ENCODE data around the gene NKD1.

Gene NKD1

DNA sequence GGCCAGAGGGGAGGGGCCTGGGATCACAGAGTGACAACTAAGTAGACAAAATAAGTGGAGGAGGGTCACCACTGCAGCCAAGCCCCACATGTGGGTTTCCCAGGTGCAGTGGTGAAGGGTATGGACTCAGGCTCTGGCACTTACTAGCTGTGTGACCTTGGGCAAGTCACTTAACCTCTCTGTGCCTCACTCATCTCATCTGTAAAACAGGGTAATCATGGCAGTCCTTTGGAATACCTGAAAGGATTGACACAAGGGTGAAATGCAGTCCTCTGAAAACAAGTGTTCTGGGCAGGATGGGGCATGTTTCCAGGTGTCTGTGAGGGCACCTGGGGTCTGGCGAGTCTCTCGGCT is 55.8 kb downstream of the NKD1 start:
- POLR2A ChIA-PET: no interaction called here
- CTCF ChIA-PET: interaction anchor here (1.0 kb wide), 2 partner anchors 10 to 61 kb away, joined by 4 to 5 read pairs; no protein-coding TSS in a partner anchor
- no peak for DNase-seq
- Histone ChIP-seq H3K4me3 (ENCODE audit: control insufficient read depth in 1 of 7, extremely low read depth in 1 of 7, insufficient read depth in 4 of 7, low read depth in 2 of 7, low read length in 6 of 7) (no peak overlapping the region), H3K27ac (ENCODE audit: insufficient read depth in 1 of 2, low read depth in 1 of 2, low read length in 2 of 2, poor library complexity in 1 of 2, severe bottlenecking in 2 of 2) (no peak overlapping the region), H3K9me3 (ENCODE audit: control extremely low read depth in 1 of 5, control insufficient read depth in 4 of 5, insufficient read depth in 2 of 5, low read depth in 1 of 5, low read length in 4 of 5) (no peaks in the 10 kb centered on the region), H3K36me3 (ENCODE audit: control insufficient read depth in 4 of 4, insufficient read depth in 4 of 4, low read length in 3 of 4) (no peaks in the 10 kb centered on the region), H3K27me3 (replicated peaks in 2 of 5; ENCODE audit: control insufficient read depth in 4 of 5, insufficient read depth in 5 of 5, low read length in 4 of 5) (no peaks in the 10 kb centered on the region), H3K4me1 (ENCODE audit: control extremely low read depth in 1 of 4, control insufficient read depth in 4 of 4, insufficient read depth in 4 of 4, low read length in 3 of 4) (peaks cover 0 to 8% (median 3%) of the 10 kb centered on the region in 4 experiments)
- WGBS (ENCODE audit: insufficient coverage): 80% methylated on average over 1 of the region's 2 CpGs

DNA sequence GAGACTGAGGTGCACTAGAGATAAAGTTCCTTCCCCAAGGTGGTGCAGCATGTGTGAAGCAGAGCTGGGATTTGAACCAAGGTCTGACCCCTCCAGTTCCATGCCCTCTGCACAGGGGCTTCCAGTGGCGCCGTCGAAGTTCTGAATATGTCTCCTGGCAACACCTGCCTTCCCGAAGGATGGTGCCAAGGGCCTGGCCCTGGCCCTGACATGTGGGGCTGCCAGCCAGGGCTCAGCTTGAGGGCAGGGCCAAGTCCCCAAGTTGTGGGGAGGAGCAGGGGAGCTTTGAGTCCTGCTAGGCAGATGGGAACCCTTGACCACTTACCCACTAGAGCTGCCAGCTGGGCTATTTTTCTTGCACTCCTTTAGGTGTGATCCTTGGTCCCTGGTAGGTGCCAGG is 56.4 kb downstream of the NKD1 start:
- ChIA-PET POLR2A (no interaction called here), CTCF (interaction anchor here (1.4 kb wide), 1 partner anchor 9 kb away, joined by 4 read pairs; no protein-coding TSS in a partner anchor)
- peaks cover 0 to 8% (median 3%) of the 10 kb centered on the region in 4 experiments for H3K4me1 ChIP-seq (ENCODE audit: control extremely low read depth in 1 of 4, control insufficient read depth in 4 of 4, insufficient read depth in 4 of 4, low read length in 3 of 4)
- no peaks in the 10 kb centered on the region for H3K9me3 ChIP-seq (ENCODE audit: control extremely low read depth in 1 of 5, control insufficient read depth in 4 of 5, insufficient read depth in 2 of 5, low read depth in 1 of 5, low read length in 4 of 5)
- no peak overlapping the region for H3K27ac ChIP-seq (ENCODE audit: insufficient read depth in 1 of 2, low read depth in 1 of 2, low read length in 2 of 2, poor library complexity in 1 of 2, severe bottlenecking in 2 of 2)
- H3K4me3 ChIP-seq (ENCODE audit: control insufficient read depth in 1 of 7, extremely low read depth in 1 of 7, insufficient read depth in 4 of 7, low read depth in 2 of 7, low read length in 6 of 7): no peak overlapping the region
- no peak for DNase-seq
- no peaks in the 10 kb centered on the region for H3K36me3 ChIP-seq (ENCODE audit: control insufficient read depth in 4 of 4, insufficient read depth in 4 of 4, low read length in 3 of 4)
- 93% methylated on average over 4 of the region's 4 CpGs for WGBS (ENCODE audit: insufficient coverage)
- no peaks in the 10 kb centered on the region for H3K27me3 ChIP-seq (replicated peaks in 2 of 5; ENCODE audit: control insufficient read depth in 4 of 5, insufficient read depth in 5 of 5, low read length in 4 of 5)

DNA sequence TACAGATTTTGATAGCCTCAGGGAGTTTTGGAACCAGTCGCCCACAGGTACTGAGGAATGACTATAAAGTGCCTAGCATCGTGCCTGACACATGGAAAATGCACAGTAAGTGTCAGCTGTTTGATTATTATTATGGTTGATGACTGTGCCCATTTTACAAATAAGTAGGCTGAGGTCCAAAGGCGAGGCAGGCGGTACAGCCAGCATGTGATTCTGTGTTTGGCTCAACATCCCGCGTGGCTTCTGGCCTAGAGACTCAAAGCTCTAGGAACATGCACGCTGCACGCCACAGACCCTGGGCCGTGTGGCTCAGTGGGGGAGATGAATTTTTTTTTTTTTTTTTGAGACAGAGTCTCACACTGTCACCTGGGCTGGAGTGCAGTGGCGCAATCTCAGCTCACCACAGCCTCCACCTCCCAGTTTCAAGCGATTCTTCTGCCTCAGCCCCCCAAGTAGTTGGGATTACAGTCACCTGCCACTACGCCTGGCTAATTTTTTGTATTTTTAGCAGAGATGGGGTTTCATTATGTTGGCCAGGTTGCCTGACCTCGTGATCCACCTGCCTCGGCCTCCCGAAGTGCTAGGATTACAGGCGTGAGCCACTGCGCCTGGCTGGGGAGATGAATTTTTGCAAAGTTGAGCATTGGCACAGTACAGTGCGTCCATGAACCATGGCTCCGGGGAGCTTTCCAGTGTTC is 57.7 kb downstream of the NKD1 start:
- Histone ChIP-seq H3K9me3 (ENCODE audit: control extremely low read depth in 1 of 5, control insufficient read depth in 4 of 5, insufficient read depth in 2 of 5, low read depth in 1 of 5, low read length in 4 of 5) (no peaks in the 10 kb centered on the region), H3K4me1 (ENCODE audit: control extremely low read depth in 1 of 4, control insufficient read depth in 4 of 4, insufficient read depth in 4 of 4, low read length in 3 of 4) (peaks cover 0 to 8% (median 3%) of the 10 kb centered on the region in 4 experiments), H3K27ac (ENCODE audit: insufficient read depth in 1 of 2, low read depth in 1 of 2, low read length in 2 of 2, poor library complexity in 1 of 2, severe bottlenecking in 2 of 2) (no peak overlapping the region), H3K36me3 (ENCODE audit: control insufficient read depth in 4 of 4, insufficient read depth in 4 of 4, low read length in 3 of 4) (no peaks in the 10 kb centered on the region), H3K27me3 (replicated peaks in 2 of 5; ENCODE audit: control insufficient read depth in 4 of 5, insufficient read depth in 5 of 5, low read length in 4 of 5) (no peaks in the 10 kb centered on the region), H3K4me3 (ENCODE audit: control insufficient read depth in 1 of 7, extremely low read depth in 1 of 7, insufficient read depth in 4 of 7, low read depth in 2 of 7, low read length in 6 of 7) (no peak overlapping the region)
- ChIA-PET CTCF (interaction anchor here (0.6 to 1.4 kb wide), 3 partner anchors 10 to 957 kb away, joined by 3 to 4 read pairs (median 3); no protein-coding TSS in a partner anchor), POLR2A (no interaction called here)
- WGBS (ENCODE audit: insufficient coverage): 96% methylated on average over 13 of the region's 19 CpGs
- DNase-seq: no peak

DNA sequence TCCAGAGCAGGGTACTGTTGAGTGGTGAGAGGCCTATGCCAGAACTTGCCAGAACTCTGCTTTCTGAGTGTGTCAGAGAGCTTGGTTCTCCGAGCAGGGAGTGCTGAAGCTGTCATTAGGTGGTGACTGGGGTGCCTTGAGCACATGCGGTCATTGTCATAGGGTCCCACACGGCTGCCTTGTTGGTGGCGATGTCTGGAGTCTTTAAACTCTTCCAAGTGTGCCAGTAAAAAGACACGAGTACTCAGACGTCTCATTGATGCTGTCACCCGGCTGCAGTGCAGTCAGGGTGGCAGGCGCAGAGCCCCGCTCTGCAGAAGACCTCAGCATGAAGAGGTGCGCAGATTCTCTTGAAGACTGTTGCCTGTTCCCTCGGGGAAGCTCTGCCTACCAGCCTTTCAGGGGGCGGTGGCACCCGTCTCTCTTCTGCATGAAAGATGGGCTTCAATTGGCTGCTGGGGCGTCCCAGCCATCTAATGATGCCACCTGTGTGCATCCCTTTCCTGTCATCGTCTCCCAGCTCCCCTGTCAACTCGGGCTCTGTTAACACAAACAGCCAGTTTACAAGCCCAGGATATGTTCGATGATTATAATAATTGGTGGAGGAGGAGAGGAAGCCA is 58.3 kb downstream of the NKD1 start:
- WGBS (ENCODE audit: insufficient coverage): 92% methylated on average over 16 of the region's 17 CpGs
- no peaks in the 10 kb centered on the region for H3K36me3 ChIP-seq (ENCODE audit: control insufficient read depth in 4 of 4, insufficient read depth in 4 of 4, low read length in 3 of 4)
- ChIA-PET POLR2A (interaction anchor here (0.8 kb wide), 1 partner anchor 14 kb away, joined by 3 read pairs; no protein-coding TSS in a partner anchor), CTCF (interaction anchor here (0.6 to 1.4 kb wide), 4 partner anchors 9 to 958 kb away, joined by 3 to 4 read pairs (median 3); no protein-coding TSS in a partner anchor)
- no peak for DNase-seq
- H3K27me3 ChIP-seq (replicated peaks in 2 of 5; ENCODE audit: control insufficient read depth in 4 of 5, insufficient read depth in 5 of 5, low read length in 4 of 5): no peaks in the 10 kb centered on the region
- no peak overlapping the region for H3K27ac ChIP-seq (ENCODE audit: insufficient read depth in 1 of 2, low read depth in 1 of 2, low read length in 2 of 2, poor library complexity in 1 of 2, severe bottlenecking in 2 of 2)
- peaks cover 0 to 8% (median 4%) of the 10 kb centered on the region in 4 experiments for H3K4me1 ChIP-seq (ENCODE audit: control extremely low read depth in 1 of 4, control insufficient read depth in 4 of 4, insufficient read depth in 4 of 4, low read length in 3 of 4)
- no peaks in the 10 kb centered on the region for H3K9me3 ChIP-seq (ENCODE audit: control extremely low read depth in 1 of 5, control insufficient read depth in 4 of 5, insufficient read depth in 2 of 5, low read depth in 1 of 5, low read length in 4 of 5)
- no peak overlapping the region for H3K4me3 ChIP-seq (ENCODE audit: control insufficient read depth in 1 of 7, extremely low read depth in 1 of 7, insufficient read depth in 4 of 7, low read depth in 2 of 7, low read length in 6 of 7)

DNA sequence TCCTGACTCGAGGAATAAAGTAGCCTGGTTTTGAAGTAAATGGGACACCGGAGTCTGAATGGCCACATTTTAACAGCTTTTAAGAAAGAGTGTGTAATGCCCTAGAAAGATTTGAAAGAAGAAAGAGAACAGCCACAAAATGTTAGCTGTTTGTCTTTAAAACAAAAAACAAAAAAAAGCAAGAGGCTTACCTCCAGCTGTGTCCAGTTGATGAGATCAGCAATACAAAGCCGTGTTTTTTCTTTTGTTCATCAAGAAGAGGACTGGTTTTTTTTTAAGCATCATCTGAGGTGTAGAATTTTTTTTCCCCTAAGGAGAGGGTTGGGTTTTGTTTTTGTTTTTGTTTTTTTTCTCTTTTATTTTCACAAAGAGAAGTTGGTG is 58.8 kb downstream of the NKD1 start:
- 100% methylated on average over 2 of the region's 3 CpGs for WGBS (ENCODE audit: insufficient coverage)
- DNase-seq: no peak
- Histone ChIP-seq H3K4me1 (ENCODE audit: control extremely low read depth in 1 of 4, control insufficient read depth in 4 of 4, insufficient read depth in 4 of 4, low read length in 3 of 4) (peaks cover 0 to 8% (median 5%) of the 10 kb centered on the region in 4 experiments), H3K27ac (ENCODE audit: insufficient read depth in 1 of 2, low read depth in 1 of 2, low read length in 2 of 2, poor library complexity in 1 of 2, severe bottlenecking in 2 of 2) (no peak overlapping the region), H3K9me3 (ENCODE audit: control extremely low read depth in 1 of 5, control insufficient read depth in 4 of 5, insufficient read depth in 2 of 5, low read depth in 1 of 5, low read length in 4 of 5) (no peaks in the 10 kb centered on the region), H3K36me3 (ENCODE audit: control insufficient read depth in 4 of 4, insufficient read depth in 4 of 4, low read length in 3 of 4) (no peaks in the 10 kb centered on the region), H3K4me3 (ENCODE audit: control insufficient read depth in 1 of 7, extremely low read depth in 1 of 7, insufficient read depth in 4 of 7, low read depth in 2 of 7, low read length in 6 of 7) (no peak overlapping the region), H3K27me3 (replicated peaks in 2 of 5; ENCODE audit: control insufficient read depth in 4 of 5, insufficient read depth in 5 of 5, low read length in 4 of 5) (no peaks in the 10 kb centered on the region)
- ChIA-PET POLR2A (interaction anchor here (0.8 kb wide), 1 partner anchor 14 kb away, joined by 3 read pairs; no protein-coding TSS in a partner anchor), CTCF (interaction anchor here (0.8 to 1.4 kb wide), 2 partner anchors 12 to 58 kb away, joined by 3 to 4 read pairs; no protein-coding TSS in a partner anchor)

DNA sequence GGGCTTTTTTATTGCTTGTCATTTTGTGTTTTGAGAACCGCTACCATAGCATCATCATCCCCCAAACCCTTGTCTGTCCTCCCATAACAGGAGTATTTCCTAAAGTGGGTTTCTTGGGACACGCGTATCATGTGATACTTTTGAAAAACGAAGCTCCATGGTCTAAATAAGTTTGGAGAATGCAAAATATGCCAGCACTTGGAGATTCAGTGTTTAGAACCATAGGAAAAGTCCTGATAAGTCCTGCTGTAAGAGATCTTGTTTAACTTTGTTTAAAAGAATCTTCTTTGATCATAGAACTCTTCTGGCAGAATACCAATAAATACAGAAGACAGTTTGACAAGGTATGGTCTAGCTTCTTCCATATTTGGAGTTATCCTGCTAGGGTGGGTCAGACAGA is 59.3 kb downstream of the NKD1 start:
- H3K27me3 ChIP-seq (replicated peaks in 2 of 5; ENCODE audit: control insufficient read depth in 4 of 5, insufficient read depth in 5 of 5, low read length in 4 of 5): no peaks in the 10 kb centered on the region
- H3K4me1 ChIP-seq (ENCODE audit: control extremely low read depth in 1 of 4, control insufficient read depth in 4 of 4, insufficient read depth in 4 of 4, low read length in 3 of 4): peaks cover 0 to 5% (median 4%) of the 10 kb centered on the region in 4 experiments
- no peak for DNase-seq
- no peaks in the 10 kb centered on the region for H3K36me3 ChIP-seq (ENCODE audit: control insufficient read depth in 4 of 4, insufficient read depth in 4 of 4, low read length in 3 of 4)
- H3K27ac ChIP-seq (ENCODE audit: insufficient read depth in 1 of 2, low read depth in 1 of 2, low read length in 2 of 2, poor library complexity in 1 of 2, severe bottlenecking in 2 of 2): no peak overlapping the region
- H3K9me3 ChIP-seq (ENCODE audit: control extremely low read depth in 1 of 5, control insufficient read depth in 4 of 5, insufficient read depth in 2 of 5, low read depth in 1 of 5, low read length in 4 of 5): no peaks in the 10 kb centered on the region
- ChIA-PET POLR2A (interaction anchor here (0.8 kb wide), 1 partner anchor 15 kb away, joined by 3 read pairs; no protein-coding TSS in a partner anchor), CTCF (interaction anchor here (0.8 to 1.4 kb wide), 2 partner anchors 12 to 58 kb away, joined by 3 to 4 read pairs; no protein-coding TSS in a partner anchor)
- no peak overlapping the region for H3K4me3 ChIP-seq (ENCODE audit: control insufficient read depth in 1 of 7, extremely low read depth in 1 of 7, insufficient read depth in 4 of 7, low read depth in 2 of 7, low read length in 6 of 7)
- WGBS (ENCODE audit: insufficient coverage): 100% methylated on average over 3 of the region's 4 CpGs

All from common myeloid progenitor, CD34-positive (primary cell).